HepG2 (cell line): ENCODE data around the gene CERT1. TPM values are rescaled to one million over a fixed set of nuclear protein-coding genes. Genes with fewer than 3 reads are reported as not detected.

Experiments used
- ATAC-seq: fragments of 200-7000 bp; cut with Tn5 transposase; 3 replicates; pipeline ENCODE4 v1.9.1; 2020; ENCODE audit warnings: mild to moderate bottlenecking, moderate library complexity
- BruUV-seq: library from RNA; stranded (reverse); fragments of 400-500 nt; replicated peaks from 2 replicates; lab custom pipeline; 2021; lab: Mats Ljungman, UMichigan
- CTCF ChIA-PET: fragments of 300-600 bp; formaldehyde crosslinking; extraction: SDS; loops from one replicate; lab custom pipeline; 2021; ENCODE audit warnings: low total read pairs, inconsistent platforms, low intra/inter-chr PET ratio; lab: Yijun Ruan, JAX
- POLR2A ChIA-PET: fragments of 350-600 bp; sonication (Branson Sonifier 250); formaldehyde crosslinking; loops from one replicate; lab custom pipeline; 2020; ENCODE audit warnings: antibody characterized with exemption, inconsistent platforms; lab: Yijun Ruan, JAX
- DNase-seq: peaks from one replicate; pipeline ENCODE4 v3.0.0-alpha.2; 2015; ENCODE audit warnings: low spot score
- FAIRE-seq: peaks from 3 replicates; lab custom pipeline; 2011; peaks lifted over from hg19 to GRCh38; lab: Jason Lieb, UNC
- H2AFZ ChIP-seq: one replicate; pipeline ENCODE4 v1.6.1; 2011; ENCODE audit warnings: low read length, inconsistent platforms
- H3K27ac ChIP-seq: fragments of 300-600 bp; 3 replicates; pipeline ENCODE4 v1.8.0; 2011; ENCODE audit warnings: mixed run types, mild to moderate bottlenecking, mixed read lengths, low read length, inconsistent platforms; ENCODE audit not compliant: insufficient read depth; ENCODE audit errors: extremely low read length
- H3K27me3 ChIP-seq, 2 experiments: fragments of 200-600 bp in 1 of 2; 2 replicates in 1 of 2; 3 replicates in 1 of 2; pipeline versions ENCODE4 v1.6.0 to v1.8.0; 2011; ENCODE audit warnings: low read length in 2 of 2, mild to moderate bottlenecking in 2 of 2, moderate library complexity in 2 of 2, inconsistent platforms in 1 of 2; ENCODE audit not compliant: insufficient read depth in 2 of 2, control insufficient read depth in 1 of 2
- H3K36me3 ChIP-seq, 2 experiments: fragments of 200-600 bp in 1 of 2; replicated peaks in 1 of 2; 2 replicates in 1 of 2; 3 replicates in 1 of 2; pipeline versions ENCODE4 v1.5.1 to v1.8.0; 2011; ENCODE audit warnings: low read length in 2 of 2, inconsistent platforms in 1 of 2; ENCODE audit not compliant: insufficient read depth in 2 of 2, control insufficient read depth in 1 of 2
- H3K4me1 ChIP-seq: 2 replicates; pipeline ENCODE4 v1.5.1; 2012; ENCODE audit warnings: low read length, inconsistent platforms; ENCODE audit not compliant: insufficient read depth
- H3K4me2 ChIP-seq: 2 replicates; pipeline ENCODE4 v1.6.0; 2011; ENCODE audit warnings: low read depth, low read length, inconsistent platforms
- H3K4me3 ChIP-seq, 3 experiments: fragments of 200-600 bp in 1 of 3; sonication (generic), shearing (Covaris generic) in 1 of 3; replicated peaks in 1 of 3; 2 replicates each; pipeline ENCODE4 v1.5.1; 2011 to 2016; ENCODE audit warnings: low read length in 3 of 3, inconsistent platforms in 2 of 3, low read depth in 2 of 3, mild to moderate bottlenecking in 2 of 3, control low read depth in 1 of 3, mixed read lengths in 1 of 3; ENCODE audit not compliant: insufficient read depth in 1 of 3
- H3K79me2 ChIP-seq: one replicate; pipeline ENCODE4 v1.6.1; 2011; ENCODE audit warnings: low read length, inconsistent platforms; ENCODE audit not compliant: insufficient read depth
- H3K9ac ChIP-seq: 2 replicates; pipeline ENCODE4 v1.6.0; 2011; ENCODE audit warnings: mild to moderate bottlenecking, low read depth, low read length, inconsistent platforms; ENCODE audit not compliant: insufficient read depth
- H3K9me3 ChIP-seq: 2 replicates; pipeline ENCODE4 v1.5.1; 2012; ENCODE audit warnings: mild to moderate bottlenecking, low read length
- H4K20me1 ChIP-seq: 2 replicates; pipeline ENCODE4 v1.6.0; 2011; ENCODE audit warnings: inconsistent platforms, mild to moderate bottlenecking, low read length, moderate library complexity; ENCODE audit not compliant: insufficient read depth
- HNRNPLL ChIP-seq: fragments of 200-400 bp; formaldehyde crosslinking; IDR thresholded peaks from 2 replicates; pipeline ENCODE4 v1.6.1; 2017; ENCODE audit warnings: mild to moderate bottlenecking, low read depth, low read length; ENCODE audit not compliant: poor library complexity, severe bottlenecking
- MLLT10 ChIP-seq: sonication (generic); formaldehyde crosslinking; IDR thresholded peaks from 2 replicates; pipeline ENCODE4 v1.4.0; 2020; ENCODE audit warnings: missing genetic modification reagents
- RARG ChIP-seq: sonication (generic); formaldehyde crosslinking; IDR thresholded peaks from 2 replicates; pipeline ENCODE4 v1.4.0; 2020; ENCODE audit warnings: low read depth, mild to moderate bottlenecking, missing genetic modification reagents
- RBFOX2 ChIP-seq: fragments of 200-400 bp; formaldehyde crosslinking; IDR thresholded peaks from 2 replicates; pipeline ENCODE4 v1.6.1; 2017; ENCODE audit warnings: low read depth, mild to moderate bottlenecking, low read length
- ZNF17 ChIP-seq: sonication (generic); formaldehyde crosslinking; IDR thresholded peaks from 2 replicates; pipeline ENCODE4 v1.5.0; 2020; ENCODE audit warnings: mild to moderate bottlenecking, missing genetic modification reagents
- ZNF24 ChIP-seq: fragments of 450-650 bp; IDR thresholded peaks from 2 replicates; pipeline ENCODE4 v1.6.1; 2017; ENCODE audit warnings: antibody characterized with exemption, mild to moderate bottlenecking
- ZNF589 ChIP-seq: sonication (generic); formaldehyde crosslinking; conservative IDR thresholded peaks from 2 replicates; pipeline ENCODE4 v1.8.0; 2022; ENCODE audit warnings: mild to moderate bottlenecking, moderate library complexity, missing genetic modification reagents
- WGBS: methylation state at CpG from one replicate; pipeline ENCODE4 v1.1.6; 2017; ENCODE audit warnings: low lambda C conversion rate; 5-methylcytosine and 5-hydroxymethylcytosine counted together
- in situ Hi-C: cut with HindIII; loops from 2 replicates; pipeline ENCODE4 v1.10.0; 2017; ENCODE audit warnings: low pct_unique_long_range_greater_than_20kb; ENCODE audit not compliant: extremely low pct_ligation_motif_present
- intact Hi-C: fragments of 100-400 bp; cut with micrococcal nuclease; formaldehyde crosslinking; loops from one replicate; pipeline ENCODE4 v1.10.0; 2022; ENCODE audit not compliant: unreplicated experiment
- polyA plus RNA-seq, 8 experiments: library from polyadenylated mRNA; depleted of rRNA in 3 of 8; stranded (reverse) in 7 of 8; unstranded in 1 of 8; fragments of >200 nt; fragmentation: Illumina TruSeq in 4 of 8; extraction: Trizol in 4 of 8; gene quantifications; 2 replicates each; pipeline versions ENCODE4 v1.2.1 to v1.2.3, GENCODE V29; 2011 to 2016; ENCODE audit warnings: low read depth in 4 of 8, missing spikeins in 1 of 8, mixed read lengths in 1 of 8; ENCODE audit not compliant: insufficient read depth in 1 of 8
- total RNA-seq, 5 experiments: library from RNA; depleted of rRNA; stranded (reverse); fragments of >200 nt; fragmentation: Illumina TruSeq; extraction: Trizol; gene quantifications; 2 replicates each; pipeline ENCODE4 v1.2.3, GENCODE V29; 2016; ENCODE audit warnings: low read depth in 1 of 5

Gene CERT1
- total and polyA plus RNA-seq, 2 of the 13 experiments (the other 11 are each of a cell fraction or from before 2014, with no cell fraction given): 8.2 to 12.7 TPM

- TF ChIP-seq RARG (CRISPR knock-in tag) (no peak), HNRNPLL (no peak), ZNF589 (CRISPR knock-in tag) (no peak)
These were observed 169.5 kb downstream of the CERT1 start (continued) for GRCh38 chr5:75341934-75342333.

GRCh38 chr5:75340714-75341478 is 170.5 kb downstream of the CERT1 start:
- no peaks in the 10 kb centered on the region for H3K9me3 ChIP-seq
- ATAC-seq (no peak), DNase-seq (no peak), FAIRE-seq (no peak)
- 30% methylated on average over 3 of the region's 3 CpGs for WGBS
- H3K4me1 ChIP-seq: peaks cover 45% of the 10 kb centered on the region
- H3K36me3 ChIP-seq: peaks cover under 1 to 31% of the 10 kb centered on the region in 2 experiments; a peak in 4 of 5 replicates
- H3K4me3 ChIP-seq: peak overlapping the region in 2 of 3 experiments; percentile 56 to 69; a peak in 3 of 6 replicates
- TF ChIP-seq MLLT10 (CRISPR knock-in tag) (peak; percentile 70; the same call in 1 of the 2 replicates), RBFOX2 (peak; percentile 52), ZNF17 (CRISPR knock-in tag) (no peak), ZNF24 (no peak)
- H3K79me2 ChIP-seq: peaks cover 88% of the 10 kb centered on the region
- in situ Hi-C loops (no loop called here), intact Hi-C loops (no loop called here)
- H3K27ac ChIP-seq: no peak overlapping the region
- CTCF ChIA-PET: no interaction called here
- H2AFZ ChIP-seq: no peak overlapping the region
- 0 out of 2 replicates have a peak overlapping the region, but pooled peaks have one; percentile 19 for H3K9ac ChIP-seq
- H3K4me2 ChIP-seq: peak overlapping the region; percentile 85
- H4K20me1 ChIP-seq: peaks cover 76% of the 10 kb centered on the region
- BruUV-seq: no TSS peak
- no peaks in the 10 kb centered on the region; a peak in 1 of 5 replicates for H3K27me3 ChIP-seq
- POLR2A ChIA-PET: interaction anchor here (1.0 kb wide), 1 partner anchor 105 kb away, joined by 4 read pairs; the partner anchor contains the start of gene ANKRD31
